HG02759 (cell line): ENCODE results near the gene SLC4A1.

ENCODE experiments used
- ATAC-seq: cut with Tn5 transposase; IDR thresholded peaks from one replicate; pipeline ENCODE4 v1.9.1; 2021; ENCODE audit warnings: mild to moderate bottlenecking, moderate library complexity; ENCODE audit not compliant: unreplicated experiment

The SLC4A1 gene

DNA sequence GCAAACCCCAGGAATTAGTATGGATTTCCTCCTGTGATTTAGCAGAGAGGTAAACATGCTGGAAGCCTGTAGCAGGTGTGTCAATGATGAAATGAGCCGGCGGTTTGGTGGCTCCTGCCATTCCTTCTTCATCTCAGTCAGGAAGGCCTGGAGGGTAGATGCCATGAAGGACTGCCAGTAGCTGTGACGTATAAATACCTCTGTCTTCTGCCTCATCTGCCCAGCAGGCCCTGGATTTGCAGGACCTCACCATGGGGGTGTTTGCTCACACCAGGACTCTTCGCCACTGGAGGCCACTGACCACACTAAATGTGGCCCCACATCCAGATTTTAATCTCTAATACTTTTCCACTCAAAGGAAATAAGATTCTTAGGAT, 16.1 kb upstream of the SLC4A1 start:
- no peak for ATAC-seq

DNA sequence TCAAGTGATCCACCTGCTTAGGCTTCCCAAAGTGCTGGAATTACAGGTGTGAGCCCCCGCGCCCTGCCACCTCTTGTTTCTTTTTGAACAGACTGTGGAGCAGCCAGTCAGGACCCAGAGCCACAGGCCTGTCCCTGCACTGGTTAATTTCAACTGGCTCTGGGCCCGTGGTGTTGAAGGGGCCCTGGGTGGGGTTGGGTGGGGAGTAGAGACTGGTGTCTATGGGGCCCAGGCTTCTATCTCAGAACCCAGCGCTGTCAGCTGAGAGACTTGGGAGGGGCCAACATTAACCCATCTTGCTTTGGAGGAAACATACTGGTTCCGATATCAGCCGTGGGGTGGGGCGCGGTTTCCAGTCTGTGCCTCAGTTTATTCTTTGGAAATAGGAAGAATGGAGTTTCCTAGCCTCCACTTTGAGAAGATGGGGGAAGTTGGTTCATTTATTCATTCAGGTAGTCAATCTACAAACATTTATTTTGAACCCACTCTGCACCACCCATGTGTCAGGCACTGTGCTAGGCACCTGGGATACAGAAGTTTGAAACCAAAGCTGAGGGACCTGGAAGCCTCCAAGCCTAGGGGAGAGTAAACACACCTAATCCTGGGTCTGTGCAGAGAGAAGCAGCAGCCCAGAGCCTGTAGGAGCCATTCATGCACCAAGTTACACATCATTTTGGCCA, 15.5 kb upstream of the SLC4A1 start:
- no peak for ATAC-seq

DNA sequence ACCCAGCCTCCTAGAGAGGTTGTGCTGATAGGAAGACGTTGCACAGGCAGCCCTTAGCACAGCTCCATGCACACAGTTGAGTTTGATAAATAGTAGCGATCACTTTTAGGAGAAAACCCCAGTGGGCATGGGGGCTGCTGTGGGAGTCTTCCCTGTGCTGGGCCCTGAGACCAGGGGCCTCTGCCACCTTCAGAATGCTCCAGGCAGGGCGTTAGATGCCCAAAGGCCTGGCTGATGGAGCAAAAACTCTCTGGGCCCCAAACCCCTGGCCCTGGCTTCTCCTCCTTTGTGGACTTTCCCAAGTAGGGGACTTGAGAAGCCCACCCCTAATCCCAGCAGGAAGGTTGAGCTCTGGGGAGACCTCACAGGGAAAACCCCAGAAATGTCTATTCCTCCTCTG, 14.3 kb upstream of the SLC4A1 start:
- ATAC-seq = no peak

DNA sequence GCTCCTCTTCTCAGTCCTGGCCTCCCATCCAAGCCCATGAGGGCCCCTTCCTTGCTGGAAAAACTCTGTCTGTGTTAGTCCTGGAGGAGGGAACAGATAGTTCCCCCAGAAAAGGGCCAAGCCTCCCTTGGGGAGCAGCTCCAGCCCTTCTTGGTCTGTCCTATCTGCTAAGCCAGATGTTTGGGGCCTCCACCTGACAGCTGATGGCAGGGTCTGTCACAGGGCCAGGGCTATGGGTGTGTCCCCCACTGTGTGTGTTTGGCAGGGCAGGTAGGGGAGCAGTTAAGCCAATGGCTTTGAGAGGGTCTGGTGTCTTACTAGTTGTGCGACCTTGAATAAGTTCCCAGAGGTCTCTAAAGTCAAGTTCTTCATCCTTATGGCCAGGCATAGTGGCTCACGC, 13.6 kb upstream of the SLC4A1 start:
- no peak for ATAC-seq

DNA sequence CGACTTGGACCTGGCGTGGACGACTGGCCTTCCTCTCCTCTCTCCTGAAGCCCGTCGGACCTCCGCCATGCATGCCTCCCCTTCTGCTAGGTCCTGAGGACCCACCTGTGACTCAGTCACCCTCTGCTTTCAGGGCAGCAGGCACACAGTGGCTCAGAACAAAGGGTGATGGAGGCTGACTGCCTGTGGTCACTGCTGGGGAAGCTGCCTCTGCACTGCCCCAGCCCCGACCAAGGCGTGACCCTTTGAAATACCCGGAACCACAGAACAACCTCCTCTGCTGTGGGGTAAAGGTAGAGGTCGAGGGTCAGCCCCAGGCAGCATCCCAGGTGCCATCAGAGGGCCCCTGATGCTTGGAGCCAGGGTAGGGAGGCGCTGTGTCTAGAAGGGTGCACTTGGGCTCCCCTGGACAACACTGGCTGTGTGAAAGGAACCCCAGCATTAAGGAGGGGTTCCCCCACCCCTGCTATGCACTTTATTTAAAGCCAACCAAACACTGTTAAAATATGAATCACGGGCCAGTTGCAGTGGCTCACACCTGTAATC, 12.5 kb upstream of the SLC4A1 start:
- no peak for ATAC-seq

DNA sequence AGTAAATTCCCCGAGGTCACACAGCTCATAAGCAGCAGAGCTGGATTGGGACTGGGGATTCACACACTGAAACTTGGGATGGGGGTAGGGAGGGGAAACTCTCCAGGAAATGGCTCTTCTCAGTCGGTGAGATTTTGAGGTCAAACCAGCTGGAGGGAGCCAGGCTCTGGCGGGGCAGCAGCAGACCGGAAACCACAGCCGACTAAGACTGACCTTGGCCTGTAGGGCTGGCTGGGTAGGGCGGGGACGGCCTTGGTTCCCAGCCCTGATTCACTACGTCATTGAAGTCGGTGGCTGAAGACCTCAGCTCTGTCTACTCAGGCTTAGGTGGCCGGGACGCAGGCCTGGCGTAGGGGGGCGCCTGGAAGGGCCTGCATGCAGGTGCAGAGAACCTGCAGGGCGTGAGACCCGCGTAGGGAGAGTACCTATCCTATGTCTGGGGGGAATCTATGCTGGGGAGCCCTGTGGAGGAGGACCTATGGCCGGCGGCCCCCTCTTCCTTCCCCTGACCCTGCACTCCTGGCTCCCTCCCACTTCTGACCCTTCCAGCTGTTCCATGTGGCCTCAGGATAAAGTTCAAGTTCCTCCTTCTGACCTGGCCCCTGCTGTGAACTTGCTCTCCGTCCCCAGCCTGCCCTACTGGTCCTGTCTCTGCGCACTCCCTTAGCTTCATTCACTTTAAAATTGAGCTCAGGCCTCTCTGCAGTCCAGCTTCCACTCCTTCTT, 11.9 kb upstream of the SLC4A1 start:
- peak; percentile 86 for ATAC-seq

DNA sequence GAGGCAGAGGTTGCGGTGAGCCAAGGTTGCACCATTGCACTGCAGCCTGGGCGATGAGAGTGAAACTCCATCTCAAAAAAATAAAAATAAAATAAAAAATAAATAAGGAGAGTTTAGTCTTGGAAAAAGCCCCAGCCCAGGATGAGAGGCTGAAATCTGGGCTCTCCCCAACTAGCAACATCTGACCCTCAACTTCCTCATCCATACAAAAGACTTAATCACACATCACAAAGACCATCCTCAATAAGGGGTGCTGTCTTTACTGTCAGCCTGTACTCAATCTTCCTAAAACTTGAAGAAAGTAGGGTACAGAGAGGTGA, 11.4 kb upstream of the SLC4A1 start:
- no peak for ATAC-seq

DNA sequence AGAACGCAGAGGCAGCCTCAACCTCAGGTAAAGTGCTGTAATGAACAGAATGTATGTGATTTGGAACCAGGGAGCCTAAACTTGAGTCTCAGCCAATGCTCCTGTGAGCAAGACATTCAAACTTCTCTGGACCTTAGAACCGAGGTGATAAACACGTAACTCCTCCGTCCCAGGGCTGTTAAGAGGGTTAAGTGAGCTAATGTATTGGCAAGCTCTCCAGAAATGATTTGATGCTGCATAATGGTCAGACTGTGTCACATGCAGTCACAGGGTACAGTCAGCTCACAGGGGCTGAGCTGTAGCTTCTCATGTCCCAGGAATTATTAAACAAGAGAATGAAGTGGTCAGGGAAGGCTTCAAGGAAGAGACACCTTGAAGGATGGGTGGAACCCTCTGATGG, 10.0 kb upstream of the SLC4A1 start:
- ATAC-seq = no peak

DNA sequence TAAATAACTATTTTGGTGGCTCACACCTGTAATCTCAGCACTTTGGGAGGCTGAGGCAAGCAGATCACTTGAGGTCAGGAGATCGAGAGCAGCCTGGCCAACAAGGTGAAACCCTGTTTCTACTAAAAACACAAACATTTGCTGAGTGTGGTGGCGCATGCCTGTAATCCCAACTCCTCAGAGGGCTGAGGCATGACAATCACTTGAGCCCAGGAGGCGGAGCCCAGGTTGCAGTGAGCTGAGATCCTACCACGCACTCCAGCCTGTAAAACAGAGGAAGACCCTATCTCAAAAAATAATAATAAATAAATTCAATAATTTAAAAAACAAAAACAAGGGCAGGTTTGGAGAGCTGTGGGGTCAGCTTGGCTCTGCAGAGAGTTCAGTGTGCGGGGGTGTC, 5.7 kb upstream of the SLC4A1 start:
- ATAC-seq = no peak

DNA sequence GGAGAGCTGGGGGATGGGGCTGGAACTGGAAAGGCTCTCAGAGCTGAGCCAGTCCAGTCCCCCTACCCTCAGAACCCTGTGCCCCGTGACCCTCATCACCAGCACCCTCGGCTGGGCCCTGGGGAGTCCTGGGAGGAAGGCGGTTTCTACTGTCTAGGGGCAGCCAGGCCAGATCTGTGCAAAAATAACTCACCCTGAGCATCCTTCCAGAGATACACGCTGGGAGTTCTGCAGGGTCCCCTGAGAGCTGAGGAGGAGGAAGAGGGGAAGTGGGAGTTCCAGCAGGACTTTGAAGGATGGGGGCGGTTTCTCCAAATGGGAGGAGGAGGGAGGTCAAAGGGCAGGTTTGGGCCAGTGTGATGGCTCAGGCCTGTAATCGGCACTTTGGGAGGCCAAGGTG, 5.0 kb upstream of the SLC4A1 start:
- ATAC-seq = no peak

DNA sequence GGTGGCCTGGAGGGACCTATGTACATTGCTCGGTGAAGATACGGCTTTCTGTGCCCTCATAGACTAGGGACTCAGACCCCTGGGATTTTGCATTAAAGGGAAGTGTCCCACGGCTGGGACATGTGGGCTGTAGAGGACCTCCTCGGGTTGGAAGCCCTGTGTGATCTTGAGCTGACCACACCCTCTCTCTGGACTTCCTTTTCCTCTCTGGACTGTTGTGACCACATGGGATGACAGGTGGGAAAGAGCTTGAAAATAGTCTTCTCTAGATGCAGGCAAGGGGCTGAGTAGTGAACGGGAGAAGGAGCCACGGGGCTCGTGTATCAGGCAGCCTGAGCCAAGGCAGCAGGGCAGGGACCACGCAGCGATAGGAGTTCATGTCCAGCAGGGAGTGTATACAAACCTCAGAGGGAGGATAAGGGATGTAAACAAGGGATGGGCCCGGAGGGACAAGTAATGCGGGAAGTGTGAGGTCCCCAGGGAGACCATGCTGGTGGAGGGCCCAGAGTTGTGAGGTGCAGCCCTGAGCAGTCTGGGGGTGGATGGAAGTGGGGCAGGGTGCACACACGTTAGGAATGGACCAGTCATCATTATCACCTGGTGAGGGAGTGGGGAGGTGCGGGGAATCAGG, 4.5 kb upstream of the SLC4A1 start:
- ATAC-seq = no peak

DNA sequence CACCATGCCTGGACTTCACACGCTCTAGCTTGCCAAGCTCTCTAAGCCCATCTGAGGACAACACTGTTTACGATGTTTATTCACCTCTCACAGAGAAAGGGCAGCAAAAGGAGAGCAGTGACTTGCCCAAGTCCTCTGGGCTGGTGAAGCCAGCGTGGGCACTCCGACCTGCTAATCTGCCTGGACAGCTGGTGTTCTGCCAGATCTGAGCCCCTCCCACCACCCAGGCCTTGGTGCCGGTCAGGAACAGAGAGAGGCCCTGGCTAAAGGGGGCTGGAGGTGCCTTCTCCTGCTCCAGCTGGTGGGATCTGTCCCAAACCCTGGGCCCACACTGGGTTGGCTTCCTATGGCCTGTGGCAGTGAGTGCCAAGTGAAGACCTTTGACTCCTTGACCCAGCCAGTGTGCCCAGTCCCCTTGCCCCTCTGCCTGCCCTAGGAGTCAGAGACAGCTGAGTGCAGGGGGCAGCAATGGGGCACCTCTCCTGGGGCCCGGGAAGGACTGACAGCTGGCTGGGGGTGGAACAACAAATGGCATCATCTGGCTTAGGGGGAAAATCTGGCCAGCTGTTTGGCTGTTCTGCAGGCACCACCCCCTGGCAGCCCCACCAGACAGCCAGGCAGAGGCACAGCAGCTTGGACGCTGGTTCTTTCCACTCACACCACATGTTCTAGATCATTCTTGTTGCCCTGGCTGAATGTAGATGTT, 1.8 kb upstream of the SLC4A1 start:
- ATAC-seq = no peak

DNA sequence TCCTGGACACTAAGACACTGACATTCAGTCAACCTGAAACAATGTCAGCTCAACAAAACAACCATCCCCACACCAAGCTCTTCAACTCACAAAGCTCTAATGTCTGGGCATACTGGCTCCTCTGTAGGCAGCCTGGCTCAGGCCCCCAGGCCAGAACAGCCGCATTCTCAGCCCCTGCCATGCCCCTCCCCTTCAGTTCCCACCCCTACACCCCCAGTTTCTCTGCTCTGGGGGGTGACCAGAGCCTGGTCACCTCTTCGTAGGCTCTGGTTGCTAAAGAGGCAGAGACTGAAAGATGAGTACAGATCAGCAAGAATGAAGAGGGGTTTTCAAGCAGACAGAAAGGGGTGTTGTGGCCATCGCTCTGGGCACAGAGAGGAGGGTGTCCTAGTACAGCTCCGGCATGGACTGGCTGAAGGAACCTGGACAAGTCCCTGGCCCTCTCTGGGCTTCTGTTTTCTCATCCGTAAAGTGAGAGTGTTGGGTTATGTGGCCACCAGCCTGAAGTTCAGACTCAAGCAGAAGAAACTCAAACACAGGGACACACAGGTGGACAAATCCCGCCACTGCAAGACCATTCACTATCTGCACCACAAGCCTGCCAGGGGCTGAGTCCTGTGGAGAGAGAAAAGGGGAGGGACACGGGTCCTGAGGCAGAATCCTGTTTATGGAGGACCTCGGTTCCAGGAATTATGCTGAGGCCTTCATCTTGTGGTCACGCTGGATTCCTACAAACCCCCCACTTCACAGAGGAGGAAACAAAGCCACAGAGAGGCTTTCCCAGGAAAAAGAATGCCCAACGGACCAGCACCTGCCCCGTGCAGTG, 987 bp upstream of the SLC4A1 start:
- no peak for ATAC-seq

DNA sequence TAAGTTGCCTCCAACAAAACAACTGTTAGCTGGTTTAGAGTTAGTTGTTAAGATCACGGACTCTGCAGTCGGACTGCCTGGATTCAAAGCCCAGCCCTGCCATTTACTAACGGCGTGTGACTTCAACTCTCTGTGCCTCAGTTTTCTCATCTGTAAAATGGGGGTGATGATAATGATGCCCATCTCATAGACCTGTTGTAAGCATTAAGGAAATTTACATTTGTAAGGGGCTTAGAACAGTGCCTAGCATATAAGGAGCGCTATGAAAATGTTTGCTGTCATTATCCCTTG, 825 bp downstream of the SLC4A1 start:
- no peak for ATAC-seq

DNA sequence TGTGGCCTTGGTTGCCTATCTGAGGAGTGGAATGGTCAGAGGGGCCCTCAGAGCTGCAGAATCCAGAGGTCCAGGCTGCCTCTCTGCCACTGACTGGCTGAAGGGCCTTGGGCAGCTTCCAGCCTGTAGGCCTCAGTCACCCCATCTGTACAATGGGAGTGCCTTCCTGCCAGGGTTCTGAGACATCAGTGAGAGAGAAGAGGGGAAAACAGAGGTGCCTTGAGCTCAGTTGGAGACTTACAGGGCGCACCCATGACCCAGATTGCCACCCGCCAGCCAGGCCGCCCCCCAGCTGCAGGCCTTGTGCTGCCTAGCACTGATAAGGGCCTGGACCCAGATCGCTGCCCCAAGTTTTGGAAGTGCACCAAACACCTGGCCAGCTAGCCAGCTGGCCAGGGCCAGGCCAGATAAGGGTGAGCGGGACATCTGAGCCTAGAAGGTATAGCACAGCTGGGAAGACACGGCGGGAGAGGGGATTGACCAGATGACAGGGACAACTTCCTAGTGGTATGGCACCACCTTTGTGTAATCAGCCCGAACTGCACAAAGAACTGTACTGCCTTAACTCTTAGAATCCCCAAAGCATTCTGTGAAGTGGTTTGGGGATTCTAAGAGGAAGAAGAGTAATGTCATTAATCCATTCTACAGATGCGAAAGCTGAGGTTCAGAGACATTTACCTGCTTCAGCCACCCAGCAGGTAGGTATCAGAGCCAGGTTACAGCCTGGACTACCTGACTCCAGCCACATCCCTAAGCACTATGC, 1.4 kb downstream of the SLC4A1 start:
- ATAC-seq = no peak

DNA sequence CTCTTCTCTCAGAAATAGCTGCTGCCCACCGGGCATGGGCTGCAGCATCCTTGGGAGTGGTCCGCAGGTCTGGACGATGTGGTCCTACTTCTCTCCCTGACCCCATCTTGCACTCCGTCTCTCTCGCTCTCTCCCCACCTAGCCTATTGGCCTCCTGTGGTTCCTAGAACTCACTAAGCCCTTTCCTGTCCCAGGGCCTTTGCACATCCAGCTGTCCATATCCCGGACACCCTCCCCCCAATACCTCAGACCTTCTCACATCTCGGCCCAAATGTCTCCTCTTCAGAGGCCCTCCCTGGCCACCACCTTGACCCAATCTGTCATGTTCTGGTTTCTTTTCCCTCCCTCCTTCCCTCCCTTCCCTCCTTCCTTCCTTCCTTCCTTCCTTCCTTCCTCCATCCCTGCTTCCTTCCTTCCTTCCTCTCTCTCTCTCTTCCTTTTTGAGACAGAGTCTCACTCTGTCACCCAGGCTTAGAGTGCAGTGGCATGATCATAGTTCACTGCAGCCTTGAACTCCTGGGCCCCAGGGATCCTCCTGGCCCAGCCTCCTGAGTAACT, 4.5 kb downstream of the SLC4A1 start:
- ATAC-seq = no peak

DNA sequence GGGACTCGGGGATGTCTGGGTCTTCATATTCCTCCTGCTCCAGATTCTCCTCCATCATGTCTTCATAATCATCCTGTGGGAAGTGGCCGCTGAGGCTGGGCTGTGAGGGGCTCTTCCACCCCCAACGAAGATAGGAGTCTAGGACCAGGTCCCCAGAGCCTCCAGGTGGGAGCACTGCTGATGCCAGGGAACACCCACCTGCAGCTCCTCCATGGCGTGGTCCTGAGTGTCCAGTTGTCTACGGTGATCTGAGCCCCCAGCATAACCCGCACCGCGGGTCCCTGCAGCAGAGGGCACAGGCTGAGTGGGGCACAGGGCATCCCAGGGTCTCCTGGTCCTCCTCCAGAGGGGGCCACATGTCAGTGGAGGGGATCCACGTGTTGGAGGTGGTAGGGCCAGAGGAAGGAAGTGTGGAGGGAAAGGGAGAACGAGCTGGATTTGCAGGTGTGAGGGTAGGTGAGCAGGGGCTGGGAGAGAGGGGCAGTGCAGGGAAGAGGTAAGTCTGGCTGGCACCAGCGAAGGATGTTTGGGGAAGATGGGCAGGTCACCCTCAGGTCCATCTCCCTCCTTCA, 5.2 kb downstream of the SLC4A1 start:
- no peak for ATAC-seq

DNA sequence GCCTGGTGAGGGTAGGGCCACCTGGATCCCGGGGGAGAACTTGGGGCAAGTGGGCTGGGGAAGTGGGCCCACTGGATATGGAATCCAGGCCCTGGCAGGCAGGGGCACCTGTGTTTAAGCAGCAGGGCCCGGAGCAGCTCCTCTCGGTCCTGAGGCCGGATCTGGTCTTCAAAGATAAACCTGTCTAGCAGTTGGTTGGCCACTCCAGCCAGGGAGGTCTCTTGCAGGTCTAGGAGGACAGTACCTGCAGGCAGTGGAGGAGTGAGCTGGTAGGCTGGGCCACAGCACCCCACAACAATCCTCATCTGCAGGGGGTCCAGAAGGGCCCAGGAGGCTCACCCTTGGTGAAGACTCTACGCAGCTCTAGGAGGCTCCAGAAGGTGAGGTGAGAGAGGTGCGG, 7.6 kb downstream of the SLC4A1 start:
- ATAC-seq = no peak

DNA sequence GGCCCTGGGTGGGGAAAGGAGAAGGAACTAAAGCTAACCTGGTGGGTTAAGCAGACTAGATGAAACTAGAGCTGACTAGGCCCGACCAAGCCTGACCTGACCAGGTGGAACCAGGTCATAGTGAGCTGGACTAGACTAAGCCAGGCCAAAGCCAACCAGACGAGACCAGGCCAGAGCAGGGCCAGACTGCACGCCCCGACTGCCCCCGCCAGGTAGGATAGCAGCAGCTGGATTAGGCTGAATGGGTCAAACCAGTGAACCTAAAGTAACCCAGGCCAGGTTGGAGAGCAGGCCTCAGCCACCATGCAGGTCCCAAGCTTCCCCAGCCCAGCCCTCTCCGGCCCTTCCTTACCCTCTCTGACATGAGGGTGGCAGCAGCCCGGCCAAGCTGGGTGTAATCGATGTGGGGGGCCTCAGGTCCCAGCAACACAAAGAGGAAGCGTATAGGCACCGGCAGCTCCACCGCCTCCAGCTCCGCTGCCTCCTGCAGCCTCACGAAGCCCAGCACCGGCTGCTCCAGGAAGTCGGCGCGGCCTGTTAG, 9.1 kb downstream of the SLC4A1 start:
- no peak for ATAC-seq
